Neural cell (in vitro differentiated cells): ENCODE results near the gene DDHD1. TPM values are rescaled to one million over a fixed set of nuclear protein-coding genes. Genes with fewer than 3 reads are reported as not detected.

Experiments
- H2AFZ ChIP-seq: fragments of 200-600, 300-800 bp; sonication (generic), shearing (Covaris generic); 2 replicates; pipeline ENCODE4 v1.6.0; 2014; ENCODE audit warnings: low read depth, mild to moderate bottlenecking, antibody characterized with exemption, low read length, moderate library complexity
- H3F3A ChIP-seq: fragments of 200-600 bp; shearing (Covaris generic); 2 replicates; pipeline ENCODE4 v1.6.1; 2016; ENCODE audit warnings: mild to moderate bottlenecking, moderate library complexity, mixed read lengths, antibody characterized with exemption, low read length; ENCODE audit not compliant: insufficient read depth, poor library complexity, severe bottlenecking
- H3K27ac ChIP-seq: fragments of 200-600, 300-800 bp; sonication (generic), shearing (Covaris generic); 2 replicates; pipeline ENCODE4 v1.5.1; 2014; ENCODE audit warnings: mild to moderate bottlenecking, low read length, moderate library complexity
- H3K27me3 ChIP-seq: fragments of 300-800, 200-600 bp; sonication (generic), shearing (Covaris generic); 2 replicates; pipeline ENCODE4 v1.6.0; 2014; ENCODE audit warnings: mild to moderate bottlenecking, low read depth, low read length, moderate library complexity; ENCODE audit not compliant: insufficient read depth
- H3K36me3 ChIP-seq: fragments of 300-800, 200-600 bp; sonication (generic), shearing (Covaris generic); 2 replicates; pipeline ENCODE4 v1.5.1; 2014; ENCODE audit warnings: mild to moderate bottlenecking, antibody characterized with exemption, low read length, moderate library complexity; ENCODE audit not compliant: insufficient read depth
- H3K4me2 ChIP-seq: fragments of 300-800, 200-600 bp; sonication (generic), shearing (Covaris generic); 2 replicates; pipeline ENCODE4 v1.6.0; 2014; ENCODE audit warnings: mild to moderate bottlenecking, low read length
- H3K4me3 ChIP-seq: fragments of 300-800, 200-600 bp; sonication (generic), shearing (Covaris generic); 2 replicates; pipeline ENCODE4 v1.5.1; 2014; ENCODE audit warnings: mild to moderate bottlenecking, low read length, moderate library complexity
- H3K79me2 ChIP-seq: fragments of 200-600 bp; shearing (Covaris generic); replicated peaks from 2 replicates; pipeline ENCODE4 v1.6.0; 2014; ENCODE audit warnings: mild to moderate bottlenecking, low read length, moderate library complexity; ENCODE audit not compliant: insufficient read depth
- H3K9ac ChIP-seq: fragments of 300-800, 200-600 bp; sonication (generic), shearing (Covaris generic); 2 replicates; pipeline ENCODE4 v1.6.1; 2016; ENCODE audit warnings: mild to moderate bottlenecking, low read length, mixed read lengths
- H3K9me2 ChIP-seq: fragments of 200-600 bp; shearing (Covaris generic); 2 replicates; pipeline ENCODE4 v1.6.1; 2016; ENCODE audit warnings: mild to moderate bottlenecking, low read length, mixed read lengths; ENCODE audit not compliant: insufficient read depth
- H3K9me3 ChIP-seq: fragments of 200-600, 300-800 bp; sonication (generic), shearing (Covaris generic); 2 replicates; pipeline ENCODE4 v1.6.1; 2016; ENCODE audit warnings: mild to moderate bottlenecking, mixed run types, low read length, moderate library complexity, mixed read lengths
- H4K20me1 ChIP-seq: fragments of 200-600 bp; shearing (Covaris generic); 2 replicates; pipeline ENCODE4 v1.6.1; 2016; ENCODE audit warnings: mild to moderate bottlenecking, mixed run types; ENCODE audit not compliant: insufficient read depth
- EP300 ChIP-seq: fragments of 450-650 bp; conservative IDR thresholded peaks from 2 replicates; pipeline ENCODE4 v1.6.1; 2014; ENCODE audit warnings: antibody characterized with exemption, mild to moderate bottlenecking, moderate library complexity; ENCODE audit not compliant: poor library complexity, severe bottlenecking
- EZH2 ChIP-seq: fragments of 200-600, 300-800 bp; shearing (Covaris generic), sonication (generic); IDR thresholded peaks from 2 replicates; pipeline ENCODE4 v1.6.1; 2014; ENCODE audit warnings: antibody characterized with exemption, low read length, borderline replicate concordance, mild to moderate bottlenecking; ENCODE audit not compliant: insufficient read depth, poor library complexity, severe bottlenecking
- MXI1 ChIP-seq: fragments of 450-650 bp; conservative IDR thresholded peaks from 2 replicates; pipeline ENCODE4 v1.6.1; 2014; ENCODE audit warnings: antibody characterized with exemption, mild to moderate bottlenecking; ENCODE audit not compliant: poor library complexity, severe bottlenecking
- POLR2AphosphoS5 ChIP-seq: IDR thresholded peaks from 2 replicates; pipeline ENCODE4 v1.6.1; 2012
- RAD21 ChIP-seq: fragments of 450-650 bp; conservative IDR thresholded peaks from 2 replicates; pipeline ENCODE4 v1.6.1; 2014; ENCODE audit warnings: antibody characterized with exemption, mild to moderate bottlenecking, moderate library complexity
- SMC3 ChIP-seq: fragments of 450-650 bp; conservative IDR thresholded peaks from 2 replicates; pipeline ENCODE4 v1.6.1; 2014; ENCODE audit warnings: antibody characterized with exemption, mild to moderate bottlenecking, moderate library complexity; ENCODE audit not compliant: poor library complexity
- TAF1 ChIP-seq: IDR thresholded peaks from 2 replicates; pipeline ENCODE4 v1.6.1; 2012; ENCODE audit warnings: low read depth
- polyA plus RNA-seq: library from polyadenylated mRNA; depleted of rRNA; stranded (reverse); fragments of >200 nt; gene quantifications from 2 replicates; pipeline ENCODE4 v1.2.3, GENCODE V29; 2014
- TF ChIP-seq, protein P1 (sequence below): fragments of 450-650 bp; IDR thresholded peaks from 2 replicates; pipeline ENCODE4 v1.5.1; 2014; ENCODE audit warnings: antibody characterized with exemption, mild to moderate bottlenecking, moderate library complexity; ENCODE audit not compliant: poor library complexity, severe bottlenecking
- TF ChIP-seq, protein P2 (sequence below): IDR thresholded peaks from 2 replicates; pipeline ENCODE4 v1.6.1; 2012; ENCODE audit warnings: borderline replicate concordance

The DDHD1 gene
- polyA plus RNA-seq, 1 donor from 2014 or later = 13.9 TPM

DNA sequence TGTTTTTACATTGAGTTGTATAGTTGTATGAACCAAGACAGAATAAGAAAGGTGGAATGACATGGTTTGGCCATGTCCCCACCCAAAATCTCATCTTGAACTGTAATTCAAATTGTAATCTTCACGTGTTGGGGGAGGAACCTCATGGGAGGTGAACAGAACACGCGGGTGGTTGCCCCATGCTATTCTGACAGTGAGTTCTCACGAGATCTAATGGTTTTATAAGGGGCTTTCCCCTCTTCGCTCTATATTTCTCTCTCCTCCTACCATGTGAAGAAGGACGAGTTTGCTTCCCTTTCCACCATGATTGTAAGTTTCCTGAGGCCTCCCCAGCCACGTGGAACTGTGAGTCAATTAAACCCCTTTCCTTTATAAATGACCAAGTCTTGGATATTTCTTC is 25.3 kb downstream of the DDHD1 start:
- Histone ChIP-seq H3K9me2 (no peaks in the 10 kb centered on the region), H3K4me3 (no peak overlapping the region), H3F3A (no peaks in the 10 kb centered on the region), H4K20me1 (no peaks in the 10 kb centered on the region), H3K9me3 (no peaks in the 10 kb centered on the region), H3K36me3 (no peaks in the 10 kb centered on the region), H3K27me3 (no peaks in the 10 kb centered on the region), H3K9ac (no peak overlapping the region), H3K27ac (no peak overlapping the region), H3K4me2 (no peak overlapping the region), H3K79me2 (no peaks in the 10 kb centered on the region), H2AFZ (no peak overlapping the region)
- TF ChIP-seq RAD21 (no peak), TAF1 (no peak), POLR2AphosphoS5 (no peak), MXI1 (no peak), EZH2 (no peak), SMC3 (no peak), EP300 (no peak)
- TF ChIP-seq, protein P1, sequence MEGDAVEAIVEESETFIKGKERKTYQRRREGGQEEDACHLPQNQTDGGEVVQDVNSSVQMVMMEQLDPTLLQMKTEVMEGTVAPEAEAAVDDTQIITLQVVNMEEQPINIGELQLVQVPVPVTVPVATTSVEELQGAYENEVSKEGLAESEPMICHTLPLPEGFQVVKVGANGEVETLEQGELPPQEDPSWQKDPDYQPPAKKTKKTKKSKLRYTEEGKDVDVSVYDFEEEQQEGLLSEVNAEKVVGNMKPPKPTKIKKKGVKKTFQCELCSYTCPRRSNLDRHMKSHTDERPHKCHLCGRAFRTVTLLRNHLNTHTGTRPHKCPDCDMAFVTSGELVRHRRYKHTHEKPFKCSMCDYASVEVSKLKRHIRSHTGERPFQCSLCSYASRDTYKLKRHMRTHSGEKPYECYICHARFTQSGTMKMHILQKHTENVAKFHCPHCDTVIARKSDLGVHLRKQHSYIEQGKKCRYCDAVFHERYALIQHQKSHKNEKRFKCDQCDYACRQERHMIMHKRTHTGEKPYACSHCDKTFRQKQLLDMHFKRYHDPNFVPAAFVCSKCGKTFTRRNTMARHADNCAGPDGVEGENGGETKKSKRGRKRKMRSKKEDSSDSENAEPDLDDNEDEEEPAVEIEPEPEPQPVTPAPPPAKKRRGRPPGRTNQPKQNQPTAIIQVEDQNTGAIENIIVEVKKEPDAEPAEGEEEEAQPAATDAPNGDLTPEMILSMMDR = no peak
- TF ChIP-seq, protein P2, sequence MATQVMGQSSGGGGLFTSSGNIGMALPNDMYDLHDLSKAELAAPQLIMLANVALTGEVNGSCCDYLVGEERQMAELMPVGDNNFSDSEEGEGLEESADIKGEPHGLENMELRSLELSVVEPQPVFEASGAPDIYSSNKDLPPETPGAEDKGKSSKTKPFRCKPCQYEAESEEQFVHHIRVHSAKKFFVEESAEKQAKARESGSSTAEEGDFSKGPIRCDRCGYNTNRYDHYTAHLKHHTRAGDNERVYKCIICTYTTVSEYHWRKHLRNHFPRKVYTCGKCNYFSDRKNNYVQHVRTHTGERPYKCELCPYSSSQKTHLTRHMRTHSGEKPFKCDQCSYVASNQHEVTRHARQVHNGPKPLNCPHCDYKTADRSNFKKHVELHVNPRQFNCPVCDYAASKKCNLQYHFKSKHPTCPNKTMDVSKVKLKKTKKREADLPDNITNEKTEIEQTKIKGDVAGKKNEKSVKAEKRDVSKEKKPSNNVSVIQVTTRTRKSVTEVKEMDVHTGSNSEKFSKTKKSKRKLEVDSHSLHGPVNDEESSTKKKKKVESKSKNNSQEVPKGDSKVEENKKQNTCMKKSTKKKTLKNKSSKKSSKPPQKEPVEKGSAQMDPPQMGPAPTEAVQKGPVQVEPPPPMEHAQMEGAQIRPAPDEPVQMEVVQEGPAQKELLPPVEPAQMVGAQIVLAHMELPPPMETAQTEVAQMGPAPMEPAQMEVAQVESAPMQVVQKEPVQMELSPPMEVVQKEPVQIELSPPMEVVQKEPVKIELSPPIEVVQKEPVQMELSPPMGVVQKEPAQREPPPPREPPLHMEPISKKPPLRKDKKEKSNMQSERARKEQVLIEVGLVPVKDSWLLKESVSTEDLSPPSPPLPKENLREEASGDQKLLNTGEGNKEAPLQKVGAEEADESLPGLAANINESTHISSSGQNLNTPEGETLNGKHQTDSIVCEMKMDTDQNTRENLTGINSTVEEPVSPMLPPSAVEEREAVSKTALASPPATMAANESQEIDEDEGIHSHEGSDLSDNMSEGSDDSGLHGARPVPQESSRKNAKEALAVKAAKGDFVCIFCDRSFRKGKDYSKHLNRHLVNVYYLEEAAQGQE = no peak

- Histone ChIP-seq H3K9me3 (no peaks in the 10 kb centered on the region), H3K79me2 (no peaks in the 10 kb centered on the region), H3K9ac (no peak overlapping the region), H3F3A (no peaks in the 10 kb centered on the region), H4K20me1 (no peaks in the 10 kb centered on the region), H3K27me3 (no peaks in the 10 kb centered on the region), H2AFZ (no peak overlapping the region), H3K36me3 (no peaks in the 10 kb centered on the region), H3K9me2 (no peaks in the 10 kb centered on the region), H3K27ac (no peak overlapping the region), H3K4me2 (no peak overlapping the region), H3K4me3 (no peak overlapping the region)
- TF ChIP-seq MXI1 (no peak), EZH2 (no peak), RAD21 (no peak), SMC3 (no peak)
- TF ChIP-seq, protein P1 = no peak
- TF ChIP-seq, protein P2 = no peak
Measured at GRCh38 chr14:53127151-53127550, 26.0 kb downstream of the DDHD1 start.
